Measurements from ENCODE around the gene CLUH. TPM values are rescaled to one million over a fixed set of nuclear protein-coding genes. Genes with fewer than 3 reads are reported as not detected.

The CLUH gene
- total RNA-seq, 1 donor from 2014 or later, result 149 TPM

DNA sequence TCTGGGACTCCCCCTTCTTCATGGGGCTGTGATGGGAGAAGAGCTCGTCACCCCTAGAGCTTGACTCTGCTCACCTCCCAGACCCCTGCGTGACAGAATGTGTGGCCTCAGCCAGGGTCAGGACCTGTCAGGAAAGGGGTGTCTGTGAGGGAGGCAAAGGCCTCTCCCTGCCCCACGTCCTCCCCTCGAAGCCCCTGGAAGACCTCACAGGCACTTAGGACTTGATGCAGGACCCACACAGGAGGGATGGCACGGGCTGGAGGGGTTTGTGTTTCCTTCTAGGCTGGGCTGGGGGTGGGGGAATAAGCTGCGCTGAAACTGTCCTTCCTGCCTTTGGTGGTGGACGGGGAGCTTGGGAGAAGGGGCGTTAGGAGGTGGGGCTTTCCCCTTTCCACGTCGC lies 11.0 kb upstream of the CLUH start:
- no peak for DNase-seq (ENCODE audit: low spot score)

DNA sequence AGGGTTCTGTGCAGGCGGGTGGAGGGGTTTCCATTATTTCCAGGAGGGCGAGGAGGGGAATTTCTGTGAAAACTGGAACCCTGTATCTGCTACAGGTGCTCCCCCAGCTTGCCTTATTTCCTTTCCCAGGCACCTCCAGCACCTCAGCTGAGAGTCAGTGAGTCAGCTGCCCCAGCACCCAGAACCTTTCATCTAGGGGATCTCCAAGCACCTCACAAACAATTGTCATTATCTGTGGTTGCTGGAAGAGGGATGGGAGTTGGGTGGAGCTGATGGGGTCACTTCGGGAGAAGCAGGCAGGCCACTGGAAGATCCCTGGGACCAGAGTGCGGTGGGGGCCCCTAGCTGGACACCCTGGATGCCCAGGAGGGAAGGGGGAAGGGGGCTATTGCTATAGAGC lies 10.0 kb upstream of the CLUH start:
- DNase-seq (ENCODE audit: low spot score), result no peak

DNA sequence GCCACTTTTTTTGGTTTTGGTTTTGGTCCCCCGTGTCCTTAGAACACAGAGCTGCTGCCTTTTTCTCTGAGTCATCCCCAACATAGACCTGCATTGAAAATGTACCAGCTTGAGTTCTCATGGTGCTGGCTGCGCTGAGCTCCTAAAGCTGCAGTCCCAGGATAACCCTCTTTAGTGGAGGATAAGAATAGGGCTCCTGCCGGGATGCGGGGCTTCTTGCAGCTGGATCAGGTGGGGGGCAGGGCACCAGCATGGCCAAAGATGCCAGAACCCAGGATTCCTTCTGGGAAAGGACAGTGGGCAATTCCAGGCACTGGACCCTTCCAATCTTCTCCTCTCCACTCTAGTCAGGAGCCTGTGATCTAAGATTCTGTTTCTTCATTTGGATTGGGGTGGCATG lies 8.3 kb upstream of the CLUH start:
- no peak for DNase-seq (ENCODE audit: low spot score)

DNA sequence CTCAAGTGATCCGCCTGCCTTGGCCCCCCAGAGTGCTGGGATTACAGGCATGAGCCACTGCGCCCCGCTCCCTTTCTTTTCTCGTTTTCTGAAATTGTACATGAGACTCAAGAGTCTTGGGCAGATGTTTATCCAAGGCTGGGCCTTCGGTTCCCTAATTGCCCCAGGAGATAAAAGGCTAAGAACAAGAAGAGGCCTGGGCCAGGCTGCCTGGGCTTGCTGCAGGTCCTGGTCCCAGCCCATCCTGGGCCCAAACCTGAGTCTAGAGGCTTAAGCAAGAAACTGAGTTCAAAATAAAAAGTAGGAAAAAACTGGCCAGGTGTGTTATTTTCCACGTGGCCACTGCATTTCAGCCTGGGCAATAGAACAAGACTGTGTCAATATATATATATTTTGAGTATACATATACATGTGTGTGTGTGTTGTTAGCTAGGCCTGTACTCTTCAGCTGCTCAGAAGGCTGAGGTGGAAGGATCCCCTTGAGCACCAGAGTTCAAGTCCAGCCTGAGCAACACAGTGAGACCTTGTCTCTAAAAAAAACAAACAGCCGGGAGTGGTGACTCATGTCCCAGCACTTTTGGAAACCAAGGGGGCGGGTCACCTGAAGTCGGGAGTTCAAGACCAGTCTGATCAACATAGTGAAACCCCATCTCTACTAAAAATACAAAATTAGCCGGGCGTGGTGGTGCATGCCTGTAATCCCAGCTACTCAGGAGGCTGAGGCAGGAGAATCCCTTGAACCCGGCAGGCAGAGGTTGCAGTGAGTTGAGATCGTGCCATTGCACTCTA lies 6.8 kb upstream of the CLUH start:
- no peak for DNase-seq (ENCODE audit: low spot score)

DNA sequence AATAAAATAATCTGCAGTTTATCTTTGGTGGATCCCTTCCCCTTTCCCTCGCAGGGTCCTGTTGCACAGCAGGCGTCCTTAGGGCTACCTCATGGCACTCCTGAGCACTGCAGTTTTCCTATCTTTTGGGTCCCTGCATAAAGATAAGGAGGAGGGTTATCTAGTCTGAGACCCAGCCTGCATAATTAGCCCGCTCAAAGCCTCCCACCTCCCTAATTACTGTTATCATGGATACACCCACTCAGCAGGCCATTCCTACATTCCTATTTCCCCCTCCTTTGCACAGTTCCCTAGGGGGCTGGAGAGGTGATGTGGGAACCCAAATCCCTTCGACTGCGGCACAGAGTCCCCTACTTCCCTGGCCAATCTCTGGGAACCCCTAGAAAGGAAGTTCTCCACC lies 5.1 kb upstream of the CLUH start:
- no peak for DNase-seq (ENCODE audit: low spot score)

DNA sequence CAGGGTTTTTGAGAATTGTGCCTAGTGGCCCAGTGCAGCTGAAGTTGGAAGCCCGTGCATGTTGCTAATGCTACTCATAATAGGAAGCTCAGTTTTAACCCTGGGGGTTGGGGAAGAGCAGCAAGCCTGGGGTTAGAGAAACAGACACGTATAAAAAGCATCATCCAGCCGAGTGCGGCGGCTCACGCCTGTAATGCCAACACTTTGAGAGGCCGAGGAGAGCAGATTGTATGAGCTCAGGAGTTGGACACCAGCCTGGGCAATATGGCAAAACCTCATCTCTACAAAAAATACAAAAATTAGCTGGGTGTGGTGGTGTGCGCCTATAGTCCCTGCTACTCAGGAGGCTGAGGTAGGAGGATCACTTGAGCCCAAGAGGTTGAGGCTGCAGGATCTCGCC lies 2.3 kb upstream of the CLUH start:
- no peak for DNase-seq (ENCODE audit: low spot score)

DNA sequence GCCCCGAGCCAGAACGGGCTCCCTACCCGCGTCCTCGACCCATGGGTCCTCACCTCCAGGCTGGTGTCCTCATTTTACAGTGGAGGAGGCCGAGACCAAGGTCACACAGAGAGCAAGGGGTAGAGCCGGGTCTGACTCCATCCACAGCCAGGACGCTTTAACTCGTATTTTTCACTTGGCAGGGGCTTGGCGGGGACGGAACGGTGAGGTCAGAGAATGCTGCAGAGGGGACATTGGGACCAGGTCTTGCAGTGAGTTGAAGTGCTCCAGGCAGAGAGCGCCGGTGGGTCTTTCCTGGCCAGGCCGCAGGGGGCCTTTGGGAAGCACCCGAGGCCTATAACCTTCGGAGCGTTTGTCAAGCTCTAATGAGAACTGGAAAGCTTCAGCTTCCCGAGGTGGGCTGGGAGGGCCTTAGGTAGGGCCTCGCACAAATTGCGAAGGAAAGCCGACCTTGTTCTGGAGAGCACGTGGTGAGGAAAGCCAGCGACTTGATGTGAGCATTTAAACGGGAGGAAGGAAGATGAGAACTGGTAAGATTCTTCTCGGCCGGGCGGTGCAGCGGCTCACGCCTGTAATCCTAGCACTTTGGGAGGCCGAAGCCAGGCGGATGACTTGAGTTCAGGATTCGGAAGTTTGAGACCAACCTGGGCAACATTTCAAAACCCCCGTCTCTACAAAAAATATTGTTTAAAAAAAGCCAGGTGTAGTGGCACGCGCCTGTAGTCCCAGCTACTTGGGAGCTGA lies 908 bp upstream of the CLUH start:
- no peak for DNase-seq (ENCODE audit: low spot score)

DNA sequence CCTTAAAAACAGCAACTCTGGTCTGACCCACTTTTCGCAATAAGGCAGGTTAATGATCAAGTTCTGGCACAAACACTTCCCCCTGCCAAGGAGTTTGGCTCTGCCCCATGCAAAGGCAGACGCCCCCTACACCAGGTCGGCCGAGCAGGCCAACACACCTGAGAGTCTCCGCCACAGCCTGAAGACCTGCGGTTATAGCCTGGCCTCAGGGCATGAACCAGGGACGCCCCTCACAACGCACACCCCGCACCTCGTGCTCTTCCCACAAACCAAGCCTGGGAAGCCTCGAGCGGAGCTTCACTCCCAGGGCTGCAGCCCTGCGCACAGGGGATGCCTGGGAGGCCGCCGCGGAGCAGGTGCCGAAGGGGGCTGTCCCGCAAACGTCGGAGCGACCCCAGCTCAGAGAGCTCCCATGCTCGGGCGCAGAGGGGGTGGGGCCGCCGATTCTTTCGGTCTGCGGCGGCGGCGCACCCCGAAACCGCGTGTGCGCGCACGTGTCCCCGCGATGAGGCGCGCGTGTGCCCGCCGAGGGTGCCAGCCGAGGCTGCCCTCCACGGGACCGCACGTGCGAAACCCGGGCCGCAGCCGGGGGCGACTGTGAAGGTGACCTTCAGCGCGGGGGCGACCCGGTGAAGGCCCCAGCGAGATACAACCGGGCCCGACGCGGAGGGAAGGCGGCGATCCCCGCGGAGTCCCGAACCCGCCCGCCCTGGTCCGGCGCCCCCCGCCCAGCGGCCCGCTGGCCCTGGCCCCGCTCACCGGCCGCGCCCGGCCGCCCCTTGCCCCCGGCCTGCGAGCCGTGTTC lies 559 bp downstream of the CLUH start:
- DNase-seq (ENCODE audit: low spot score), result no peak

DNA sequence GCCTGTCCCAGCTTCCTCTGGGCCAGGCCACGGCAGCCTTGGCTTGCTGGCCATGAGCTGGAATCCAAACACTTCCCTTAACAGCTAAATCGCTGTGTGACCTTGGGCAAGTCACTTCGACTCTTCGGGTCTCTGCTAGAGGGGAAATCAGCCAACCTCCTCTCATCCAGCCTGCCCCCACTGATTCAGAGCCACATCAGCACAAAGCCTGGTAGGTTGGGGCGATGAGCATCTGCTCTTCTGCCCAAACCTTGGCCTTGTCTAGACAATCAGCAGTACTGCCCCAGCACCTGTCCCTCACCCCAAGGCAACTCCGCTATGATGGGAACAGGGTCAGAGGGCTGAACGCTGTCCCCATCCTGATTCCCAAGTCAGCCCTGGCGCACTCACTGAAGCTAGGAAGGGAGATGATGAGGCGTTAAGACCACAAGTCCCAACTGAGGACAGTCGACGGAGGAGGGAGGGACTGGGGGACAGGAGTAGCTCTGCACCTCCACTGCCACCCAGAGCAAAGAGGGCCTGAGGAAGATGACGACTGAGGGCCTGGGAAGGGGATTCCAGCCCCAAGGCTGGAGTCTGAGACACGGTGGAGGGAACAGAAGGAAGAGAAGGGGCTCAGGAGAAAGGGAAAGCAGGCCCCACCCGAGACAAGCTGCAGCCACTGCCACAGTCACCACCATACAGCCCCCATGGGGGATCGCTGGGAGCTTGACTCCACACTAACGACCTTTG lies 1.3 kb downstream of the CLUH start:
- DNase-seq (ENCODE audit: low spot score), result no peak

DNA sequence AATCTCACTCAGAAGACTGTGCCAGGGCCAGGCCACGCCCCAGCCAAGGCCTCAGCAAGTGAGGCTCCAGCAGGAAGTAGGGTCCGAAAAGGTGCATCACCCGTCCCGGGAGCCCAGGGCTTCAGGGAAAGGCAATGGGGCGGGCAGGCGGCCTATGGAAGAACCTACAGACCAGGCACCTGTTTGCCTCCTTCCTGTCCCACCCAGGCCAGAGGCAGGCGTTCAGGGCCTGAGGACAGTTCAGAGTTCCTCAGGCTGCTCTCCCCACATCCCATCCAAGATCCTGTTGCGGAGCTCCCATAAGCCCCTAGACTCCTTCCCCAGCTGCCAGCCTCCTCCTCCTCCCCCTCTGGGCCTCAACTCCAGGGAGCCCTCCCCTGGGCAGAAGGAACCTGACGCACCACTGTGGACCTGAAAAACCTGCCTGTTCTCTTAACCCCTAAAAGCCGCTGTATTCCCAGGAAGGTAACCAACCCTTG lies 2.3 kb downstream of the CLUH start:
- no peak for DNase-seq (ENCODE audit: low spot score)

DNA sequence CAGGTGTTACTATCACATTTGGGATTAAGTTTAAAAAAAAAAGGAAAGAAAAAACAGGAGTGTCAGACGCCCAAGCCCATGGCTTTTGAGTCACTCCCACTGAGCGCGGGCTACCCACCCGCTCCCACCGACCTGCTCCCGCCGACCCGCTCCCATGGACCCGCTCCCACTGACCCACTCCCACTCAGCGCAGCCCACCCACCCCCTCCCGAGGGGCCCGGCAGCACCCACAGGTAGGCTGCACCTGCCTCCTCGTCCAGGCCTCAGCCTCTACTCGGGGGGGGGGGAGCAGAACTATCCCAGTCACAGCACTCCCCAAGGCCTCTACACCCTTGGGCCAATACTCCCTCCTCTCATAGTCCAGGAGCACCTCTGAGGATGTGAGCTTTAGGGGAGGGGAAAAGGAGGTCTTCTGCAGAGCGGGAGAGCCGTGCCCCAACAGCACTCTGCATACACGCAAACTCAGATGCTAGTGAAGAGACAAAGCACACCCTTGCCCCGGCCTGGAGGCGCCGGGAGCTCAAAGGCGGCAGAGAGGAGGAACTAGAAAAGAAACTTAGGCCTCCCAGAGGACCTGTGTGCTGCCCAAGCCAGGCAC lies 2.9 kb downstream of the CLUH start:
- no peak for DNase-seq (ENCODE audit: low spot score)

DNA sequence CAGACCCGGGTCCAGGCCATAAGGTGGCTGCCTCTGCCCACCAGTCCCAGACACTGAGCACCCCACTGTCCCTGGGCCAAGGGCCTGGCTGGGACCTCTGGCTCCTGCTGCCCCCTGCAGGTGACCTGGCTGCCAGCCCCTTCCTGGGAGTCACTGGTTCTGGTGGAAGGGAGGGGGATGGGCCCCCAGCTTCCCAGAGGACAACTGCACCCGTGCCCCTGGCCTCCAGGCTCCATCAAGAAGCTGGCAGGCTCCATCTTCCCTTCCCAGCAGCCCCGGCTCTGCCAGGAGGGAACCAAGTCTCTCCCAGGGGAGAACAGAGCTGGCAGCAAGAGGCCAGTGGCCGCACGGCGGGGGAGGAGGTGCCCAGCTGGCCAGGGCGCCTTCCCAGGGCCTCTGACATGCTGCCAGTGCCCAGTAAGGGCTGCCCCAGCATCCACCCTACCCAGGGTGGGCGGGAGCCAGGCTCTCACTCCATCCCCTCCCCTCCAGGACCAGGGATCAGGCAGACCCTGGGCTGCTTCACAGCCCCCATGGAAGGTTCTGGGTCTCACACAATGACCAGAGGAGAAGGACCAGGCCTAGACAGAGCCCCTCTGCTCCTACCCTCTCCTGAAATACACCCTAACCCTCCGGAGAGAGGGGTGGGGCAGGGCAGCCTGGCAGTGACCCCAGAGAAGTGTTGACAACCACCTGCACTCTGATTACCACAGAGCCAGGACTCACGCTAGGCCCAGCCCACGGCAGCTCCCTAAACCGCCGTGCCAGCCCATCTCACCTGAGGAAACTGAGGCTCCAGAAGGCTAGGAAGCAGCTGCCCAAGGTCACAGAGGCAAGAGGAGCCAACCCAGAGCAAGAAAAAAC lies 3.6 kb downstream of the CLUH start:
- DNase-seq (ENCODE audit: low spot score), result no peak

DNA sequence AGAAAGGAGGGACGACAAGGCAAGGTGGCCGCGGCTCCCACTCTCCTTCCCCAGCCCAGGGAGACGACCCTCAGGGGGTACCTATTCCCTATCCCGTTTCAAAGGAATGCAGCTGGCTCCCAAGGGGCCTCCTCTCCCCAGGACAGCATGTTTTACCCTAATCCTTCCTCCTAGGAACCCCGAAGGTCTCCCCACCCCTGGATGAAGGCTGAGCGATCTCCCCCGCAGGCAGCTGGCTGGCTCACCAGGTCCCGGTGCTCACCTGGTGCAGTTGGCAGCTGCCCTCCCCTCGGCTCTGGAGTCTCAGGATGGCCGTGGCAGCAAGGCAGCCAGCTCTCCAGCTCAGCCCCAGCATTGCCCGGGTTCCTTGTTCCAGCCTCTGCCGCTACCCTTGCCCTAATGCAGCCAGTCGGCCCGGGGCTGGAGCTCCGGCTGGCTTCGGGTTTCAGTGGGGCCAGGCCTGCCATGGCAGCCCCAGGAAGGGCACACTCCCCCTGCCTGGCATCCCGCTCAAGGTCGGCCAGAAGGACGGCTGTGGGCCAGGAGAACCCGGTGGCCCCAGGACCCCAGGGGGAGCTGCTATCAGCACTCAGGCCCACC lies 4.6 kb downstream of the CLUH start:
- no peak for DNase-seq (ENCODE audit: low spot score)

DNA sequence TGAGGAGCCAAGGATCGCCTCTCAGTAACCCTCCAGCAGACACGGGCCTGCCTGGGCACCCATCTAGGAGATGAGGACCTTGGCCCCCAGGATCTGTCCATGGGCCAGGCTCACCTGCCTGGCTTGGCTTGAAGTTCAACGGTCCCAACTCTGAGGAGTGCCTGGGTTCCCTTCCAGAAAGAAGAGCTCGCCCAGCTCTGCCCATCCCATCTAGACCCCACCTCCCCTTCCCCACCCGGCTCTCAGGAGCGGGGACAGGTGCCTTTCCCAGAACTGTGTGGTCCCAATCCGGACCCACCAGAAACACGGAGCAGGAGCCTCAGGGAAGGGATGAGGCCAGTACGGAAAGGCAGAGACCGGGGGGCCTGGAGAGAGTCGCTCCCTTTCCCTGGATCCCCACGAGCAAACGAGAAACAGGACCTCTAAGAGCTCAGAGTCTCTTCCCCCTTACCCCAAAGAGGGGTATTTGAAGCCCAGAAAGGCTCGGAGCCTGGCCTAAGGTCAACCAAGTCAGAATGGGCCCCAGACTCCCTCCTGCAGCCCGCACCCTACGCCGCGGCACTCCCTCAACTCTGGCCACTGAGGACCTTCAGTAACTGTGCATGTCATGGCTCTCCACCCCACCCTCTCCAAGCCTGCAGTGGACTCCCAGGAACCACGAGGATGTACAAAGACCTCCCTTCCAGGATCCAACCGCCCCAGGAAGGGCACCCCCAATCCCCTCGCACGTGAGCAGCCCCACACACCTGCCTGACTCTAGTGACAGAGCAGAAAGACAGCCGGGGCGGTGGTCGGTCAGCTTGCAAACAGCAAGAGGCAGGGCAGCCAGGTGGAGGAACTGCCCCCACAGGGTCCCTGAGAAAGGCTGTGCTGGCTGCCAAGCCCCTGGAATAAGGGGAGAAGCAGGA lies 5.4 kb downstream of the CLUH start:
- no peak for DNase-seq (ENCODE audit: low spot score)

DNA sequence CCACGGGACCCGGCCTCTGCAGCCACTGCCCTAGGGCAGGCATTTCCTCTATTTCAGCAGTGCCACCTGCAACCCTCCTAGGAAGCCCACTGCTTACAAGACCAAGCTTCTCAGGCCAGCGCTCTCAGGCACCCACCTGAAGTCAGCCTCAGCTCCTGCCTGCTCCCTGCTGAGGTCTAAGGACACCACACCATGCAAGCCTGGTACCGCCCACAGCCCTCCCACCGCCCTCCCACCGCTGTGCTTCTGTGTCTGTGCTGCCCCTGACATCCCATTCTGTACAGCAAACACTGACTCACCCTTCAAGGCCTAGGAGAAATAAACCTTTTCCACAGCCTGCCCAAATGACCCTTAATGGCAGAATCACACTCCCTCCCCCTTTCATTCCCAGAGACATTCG lies 6.3 kb downstream of the CLUH start:
- no peak for DNase-seq (ENCODE audit: low spot score)

DNA sequence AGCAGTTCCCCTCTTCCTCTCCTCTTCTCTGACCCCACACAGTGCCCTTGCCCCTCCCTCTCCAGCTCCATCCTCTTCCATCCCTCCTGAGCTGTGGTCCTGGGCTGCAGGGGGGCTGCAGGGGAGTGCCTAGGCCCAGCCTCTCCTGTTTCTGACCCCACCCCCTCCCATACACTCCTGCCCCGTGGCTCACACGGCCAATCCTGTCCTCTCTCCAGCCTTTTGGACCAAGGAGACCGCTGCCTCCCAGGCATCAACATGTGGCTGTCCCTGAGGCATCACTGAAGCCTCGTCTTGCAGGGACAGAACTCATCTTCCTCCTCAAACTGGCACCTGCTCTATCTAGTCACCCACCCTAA lies 6.7 kb downstream of the CLUH start:
- DNase-seq (ENCODE audit: low spot score), result no peak

DNA sequence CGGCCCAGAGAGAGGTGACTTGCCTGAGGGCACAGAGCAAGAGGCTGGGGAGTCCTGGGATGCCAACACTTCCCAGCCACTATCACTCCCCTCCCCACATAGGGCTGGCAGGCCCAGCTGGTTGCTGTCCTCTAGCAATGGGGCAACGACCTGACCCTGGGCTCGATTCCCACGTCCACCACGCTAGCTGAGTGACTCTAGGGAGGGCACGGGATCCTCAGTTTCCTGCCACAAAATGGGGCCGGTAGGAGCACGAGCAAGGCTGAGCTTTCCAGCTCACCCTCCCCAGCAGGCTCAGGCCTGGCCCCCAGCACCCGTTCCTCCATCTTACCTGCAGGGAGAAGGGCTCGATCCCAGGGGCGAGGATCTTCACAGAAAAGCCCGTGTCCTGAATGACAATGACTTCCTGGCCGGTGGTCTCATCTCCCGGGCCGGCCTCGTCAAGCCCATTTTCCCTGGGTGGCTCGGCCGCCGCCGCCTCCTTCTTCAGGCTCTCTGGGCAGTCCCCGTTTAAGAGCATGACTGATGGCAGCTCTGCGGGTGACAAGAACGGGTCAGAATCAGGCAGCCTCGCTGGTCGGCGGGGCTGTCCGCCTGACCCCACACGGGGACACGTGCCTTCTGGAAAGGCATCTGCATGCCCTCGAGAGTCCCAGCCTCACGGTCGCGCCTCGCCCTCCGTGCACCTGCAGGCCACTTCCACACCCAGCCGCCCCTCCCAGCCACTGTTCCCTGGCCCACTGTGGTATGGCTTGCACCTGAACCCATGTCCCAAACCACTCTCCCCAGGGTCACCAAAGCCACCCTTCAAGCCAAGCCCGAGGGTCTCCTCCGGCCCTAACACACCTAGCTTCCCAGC lies 7.3 kb downstream of the CLUH start:
- no peak for DNase-seq (ENCODE audit: low spot score)

All from mesenteric fat pad (tissue), 1 donor.